Measurements from ENCODE around the gene KCNJ14.

KCNJ14 gene

DNA sequence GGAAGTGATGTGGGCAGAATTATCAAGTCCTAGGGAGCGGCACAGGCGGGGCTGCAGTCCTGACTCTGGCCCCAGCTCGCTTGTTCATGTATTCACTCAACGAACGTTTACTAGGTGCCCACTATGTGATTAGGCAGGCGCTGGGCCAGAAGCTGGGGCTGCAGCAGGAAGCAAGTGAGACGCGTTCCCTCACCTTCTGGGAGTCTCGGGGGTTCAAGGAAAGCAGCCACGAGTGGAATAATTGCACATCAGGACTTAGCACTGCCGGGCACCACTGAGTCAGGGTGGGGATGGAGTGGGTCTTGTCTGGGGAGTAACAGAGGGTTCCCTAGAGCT, 58.7 kb downstream of the KCNJ14 start:
- peaks cover 11% of the 10 kb centered on the region for H3K4me1 ChIP-seq
- H3K4me3 ChIP-seq (ENCODE audit: low read depth, low read length) = peak overlapping the region; percentile 75
- no peak overlapping the region for H3K27ac ChIP-seq
- H3K9ac ChIP-seq = no peak overlapping the region
- H2AFZ ChIP-seq = peak overlapping the region; percentile 100
- no peaks in the 10 kb centered on the region for H3K36me3 ChIP-seq (ENCODE audit: control insufficient read depth, insufficient read depth, low read length)
- H3K9me3 ChIP-seq (ENCODE audit: control insufficient read depth, low read length) = no peaks in the 10 kb centered on the region
- no peaks in the 10 kb centered on the region for H3K79me2 ChIP-seq
- TF ChIP-seq, protein P1, sequence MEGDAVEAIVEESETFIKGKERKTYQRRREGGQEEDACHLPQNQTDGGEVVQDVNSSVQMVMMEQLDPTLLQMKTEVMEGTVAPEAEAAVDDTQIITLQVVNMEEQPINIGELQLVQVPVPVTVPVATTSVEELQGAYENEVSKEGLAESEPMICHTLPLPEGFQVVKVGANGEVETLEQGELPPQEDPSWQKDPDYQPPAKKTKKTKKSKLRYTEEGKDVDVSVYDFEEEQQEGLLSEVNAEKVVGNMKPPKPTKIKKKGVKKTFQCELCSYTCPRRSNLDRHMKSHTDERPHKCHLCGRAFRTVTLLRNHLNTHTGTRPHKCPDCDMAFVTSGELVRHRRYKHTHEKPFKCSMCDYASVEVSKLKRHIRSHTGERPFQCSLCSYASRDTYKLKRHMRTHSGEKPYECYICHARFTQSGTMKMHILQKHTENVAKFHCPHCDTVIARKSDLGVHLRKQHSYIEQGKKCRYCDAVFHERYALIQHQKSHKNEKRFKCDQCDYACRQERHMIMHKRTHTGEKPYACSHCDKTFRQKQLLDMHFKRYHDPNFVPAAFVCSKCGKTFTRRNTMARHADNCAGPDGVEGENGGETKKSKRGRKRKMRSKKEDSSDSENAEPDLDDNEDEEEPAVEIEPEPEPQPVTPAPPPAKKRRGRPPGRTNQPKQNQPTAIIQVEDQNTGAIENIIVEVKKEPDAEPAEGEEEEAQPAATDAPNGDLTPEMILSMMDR (IDR thresholded peaks at IDR 0.05) = no peak
- peak overlapping the region; percentile 99 for H3K4me2 ChIP-seq (ENCODE audit: low read length)
- no peaks in the 10 kb centered on the region for H3K27me3 ChIP-seq (ENCODE audit: control insufficient read depth, insufficient read depth, low read length)

DNA sequence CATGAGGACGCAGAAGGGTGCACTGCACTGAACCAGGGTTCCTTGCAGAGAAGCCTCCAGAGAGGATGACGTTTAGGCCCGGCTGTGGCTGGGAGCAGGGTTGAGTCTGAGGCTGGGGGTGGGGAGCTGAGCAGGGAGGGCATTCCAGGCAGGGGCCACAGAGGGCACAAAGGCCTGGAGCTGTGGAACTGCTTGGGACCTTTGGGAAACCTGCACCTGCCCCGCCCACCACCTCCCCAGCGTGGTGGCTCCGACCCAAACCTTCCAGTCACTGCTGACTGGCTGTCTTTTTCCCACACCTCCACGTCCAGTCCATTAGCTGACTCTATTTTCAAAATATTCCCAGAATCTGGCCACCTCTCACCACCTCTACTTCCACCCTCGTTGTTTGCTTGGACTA, 61.2 kb downstream of the KCNJ14 start:
- no peaks in the 10 kb centered on the region for H3K36me3 ChIP-seq (ENCODE audit: control insufficient read depth, insufficient read depth, low read length)
- no peak overlapping the region for H3K27ac ChIP-seq
- H3K4me2 ChIP-seq (ENCODE audit: low read length) = no peak overlapping the region
- H3K27me3 ChIP-seq (ENCODE audit: control insufficient read depth, insufficient read depth, low read length) = no peaks in the 10 kb centered on the region
- H2AFZ ChIP-seq = no peak overlapping the region
- H3K79me2 ChIP-seq = no peaks in the 10 kb centered on the region
- TF ChIP-seq, protein P1 (IDR thresholded peaks at IDR 0.05) = no peak
- H3K9ac ChIP-seq = no peak overlapping the region
- H3K4me3 ChIP-seq (ENCODE audit: low read depth, low read length) = no peak overlapping the region
- peaks cover 6% of the 10 kb centered on the region for H3K4me1 ChIP-seq
- H3K9me3 ChIP-seq (ENCODE audit: control insufficient read depth, low read length) = no peaks in the 10 kb centered on the region
